HG03565 (cell line): ENCODE data around the gene KCNAB2.
A peak's percentile ranks its signal among the peaks of the same experiment; 100 is the strongest.
"Not testable (repeated sequence)": the region's sequence is repeated elsewhere in the genome, so short reads cannot be mapped to it uniquely, and the experiment has no call there.

ENCODE experiments used
- ATAC-seq: cut with Tn5 transposase; IDR thresholded peaks from one replicate; pipeline ENCODE4 v1.9.1; 2021; ENCODE audit warnings: mild to moderate bottlenecking, moderate library complexity; ENCODE audit not compliant: unreplicated experiment

Gene KCNAB2

GRCh38 chr1:6009120-6010040 lies 36.3 kb upstream of the KCNAB2 start:
- ATAC-seq = no peak

DNA sequence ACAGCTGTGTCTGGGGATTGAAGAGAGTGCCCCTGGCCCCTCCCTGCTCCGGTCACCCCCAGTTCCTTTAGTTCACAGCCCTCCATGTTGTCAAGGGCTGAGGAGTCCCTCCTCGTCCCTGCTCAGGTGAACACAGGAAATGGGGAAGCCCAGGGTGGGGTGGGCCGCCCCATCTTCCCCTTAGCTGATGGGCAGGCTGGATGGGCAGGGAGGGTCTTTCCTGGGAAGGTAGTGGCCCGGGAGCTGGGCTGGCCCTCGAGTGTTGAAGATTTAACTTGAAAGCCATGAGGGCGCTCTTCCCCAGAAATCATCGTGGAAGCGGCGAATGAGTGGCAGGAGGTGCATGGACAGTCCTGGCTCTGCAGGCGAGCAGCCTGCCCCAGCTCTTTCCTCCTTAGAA lies 35.1 kb upstream of the KCNAB2 start:
- no peak for ATAC-seq

GRCh38 chr1:6011161-6011945 lies 34.3 kb upstream of the KCNAB2 start:
- ATAC-seq = no peak

DNA sequence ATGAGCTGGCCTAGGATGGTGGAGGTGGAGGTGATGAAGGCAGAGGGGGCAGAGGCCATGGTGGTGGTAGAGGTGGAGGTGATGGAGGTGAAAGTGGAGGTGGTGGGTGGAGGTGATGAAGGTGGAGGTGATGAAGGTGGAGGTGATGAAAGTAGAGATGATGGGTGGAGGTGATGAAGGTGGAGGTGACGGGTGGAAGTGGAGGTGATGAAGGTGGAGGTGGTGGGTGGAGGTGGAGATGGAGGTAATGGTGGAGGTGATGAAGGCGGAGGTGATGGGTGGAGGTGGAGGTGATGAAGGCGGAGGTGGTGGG lies 33.8 kb upstream of the KCNAB2 start:
- no peak for ATAC-seq

GRCh38 chr1:6012529-6013318 lies 33.0 kb upstream of the KCNAB2 start:
- no peak for ATAC-seq

- no peak for ATAC-seq
Measured at GRCh38 chr1:6013491-6013890, 32.2 kb upstream of the KCNAB2 start.

DNA sequence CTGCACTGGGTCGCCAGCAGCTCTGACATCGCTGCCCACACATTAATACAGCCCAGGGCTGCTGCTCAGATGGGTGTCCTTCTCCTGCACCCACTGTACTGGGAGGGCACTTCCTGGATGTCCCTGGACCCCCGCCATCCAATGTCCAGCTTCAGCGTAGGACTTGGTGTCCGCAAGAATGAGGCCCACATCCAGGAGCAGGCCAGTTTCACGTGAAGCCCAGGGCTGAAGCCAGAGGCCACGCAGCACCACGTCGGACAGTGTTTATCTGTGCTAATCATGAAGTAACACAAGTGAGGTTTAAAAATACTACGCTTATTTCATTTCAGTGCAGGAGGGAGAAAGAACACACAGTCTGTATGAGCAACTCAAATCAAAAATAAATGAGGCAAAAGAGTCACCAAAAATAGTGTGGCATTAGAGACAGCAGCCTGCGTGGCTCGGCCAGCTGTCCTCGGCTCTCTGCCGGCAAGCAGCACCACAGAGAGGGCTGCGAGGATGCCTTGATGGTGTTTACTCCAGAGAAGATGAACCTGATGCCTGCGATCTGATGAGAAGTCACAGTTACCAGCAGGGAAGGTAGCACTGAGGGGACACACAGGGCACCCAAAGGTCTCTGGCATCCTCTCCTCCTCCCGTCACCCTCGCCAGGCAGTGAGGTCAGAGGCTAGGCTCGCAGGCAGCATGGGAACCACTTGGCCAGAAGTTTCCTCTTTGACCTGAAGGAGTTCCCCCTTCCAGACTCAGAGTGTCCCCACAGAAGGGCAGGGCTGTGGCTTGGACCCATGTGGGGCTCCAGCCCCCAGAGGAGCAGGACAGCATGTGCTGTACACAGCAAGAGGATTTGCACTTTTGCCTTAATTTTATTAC lies 31.3 kb upstream of the KCNAB2 start:
- ATAC-seq = no peak

DNA sequence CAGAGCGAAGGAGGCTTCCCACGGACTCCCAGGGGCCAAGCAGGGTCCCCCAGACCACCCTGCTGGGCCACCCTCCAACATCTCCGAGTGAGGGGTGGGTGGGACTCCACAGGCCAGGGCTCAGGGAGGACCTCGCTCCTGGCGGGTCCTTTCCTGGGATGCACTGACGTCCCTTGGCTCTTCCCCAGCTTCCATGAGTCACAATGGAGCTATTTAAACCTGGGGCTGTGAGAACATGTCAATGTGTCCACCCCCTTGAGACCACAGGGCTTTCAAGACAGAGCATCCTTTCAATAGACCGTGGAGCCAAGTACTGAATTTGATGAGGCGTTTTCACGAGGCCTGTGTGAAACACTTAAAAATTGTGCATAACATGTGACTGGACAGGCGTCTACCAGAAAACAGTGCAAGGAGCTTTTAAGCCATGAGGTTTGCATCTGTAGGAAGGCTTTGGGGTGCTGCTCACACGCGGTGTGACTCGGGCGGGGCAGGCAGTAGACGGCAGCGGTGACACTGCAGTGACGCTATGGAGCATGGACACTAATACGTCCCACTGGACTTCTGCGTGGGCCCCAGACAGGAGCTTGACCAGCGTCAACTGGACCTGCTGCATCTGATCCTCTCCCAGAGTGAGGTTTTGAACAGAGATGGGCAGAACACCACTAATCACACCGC lies 29.4 kb upstream of the KCNAB2 start:
- no peak for ATAC-seq

DNA sequence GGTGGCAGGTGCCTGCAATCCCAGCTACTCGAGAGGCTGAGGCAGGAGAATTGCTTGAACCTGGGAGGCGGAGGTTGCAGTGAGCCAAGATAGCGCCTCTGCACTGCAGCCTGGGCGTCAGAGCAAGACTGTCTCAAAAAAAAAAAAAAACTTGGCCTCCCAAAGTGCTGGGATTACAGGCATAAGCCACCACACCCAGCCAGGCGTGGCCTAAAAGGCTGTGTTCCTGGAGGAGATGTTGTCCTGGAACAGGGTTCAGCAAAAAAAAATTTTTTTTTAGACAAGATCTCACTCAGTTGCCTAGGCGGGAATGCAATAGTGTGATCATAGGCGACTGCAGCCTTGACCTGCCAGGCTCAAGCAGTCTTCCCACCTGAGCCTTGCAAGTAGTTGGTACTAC lies 28.0 kb upstream of the KCNAB2 start:
- not testable (repeated sequence) for ATAC-seq

GRCh38 chr1:6019166-6019845 lies 26.4 kb upstream of the KCNAB2 start:
- ATAC-seq = no peak

DNA sequence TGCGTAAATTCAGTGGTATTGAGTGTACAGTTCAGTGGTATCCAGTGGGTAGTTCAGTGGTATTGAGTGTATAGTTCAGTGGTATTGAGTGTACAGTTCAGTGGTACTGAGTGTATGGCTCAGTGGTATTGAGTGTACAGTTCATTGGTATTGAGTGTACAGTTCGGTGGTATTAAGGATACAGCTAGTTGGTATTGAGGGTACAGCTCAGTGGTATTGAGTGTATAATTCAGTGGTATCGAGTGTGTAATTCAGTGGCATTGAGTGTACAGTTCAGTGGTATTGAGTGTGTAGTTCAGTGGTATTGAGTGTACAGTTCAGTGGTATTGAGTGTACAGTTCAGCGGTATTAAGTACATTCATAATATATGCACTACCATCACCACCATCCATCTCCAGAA lies 23.5 kb upstream of the KCNAB2 start:
- no peak for ATAC-seq

DNA sequence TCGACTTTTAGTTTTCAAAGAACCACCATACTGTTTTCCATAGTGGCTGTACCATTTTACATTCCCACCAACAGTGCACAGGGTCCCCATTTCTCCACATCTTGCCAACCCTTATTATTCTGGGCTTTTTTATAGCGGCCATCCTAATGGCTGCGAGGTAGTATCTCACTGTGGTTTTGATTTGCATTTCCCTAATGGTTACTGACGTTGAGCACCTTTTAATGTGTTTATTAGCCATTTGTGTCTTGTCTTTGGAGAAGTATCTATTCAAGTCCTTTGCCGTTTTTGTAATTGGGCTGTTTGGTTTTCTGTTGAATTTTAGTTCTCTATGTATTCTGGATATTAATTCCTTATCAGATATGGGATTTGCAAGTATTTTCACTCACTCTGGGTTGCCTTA lies 22.3 kb upstream of the KCNAB2 start:
- ATAC-seq = no peak

DNA sequence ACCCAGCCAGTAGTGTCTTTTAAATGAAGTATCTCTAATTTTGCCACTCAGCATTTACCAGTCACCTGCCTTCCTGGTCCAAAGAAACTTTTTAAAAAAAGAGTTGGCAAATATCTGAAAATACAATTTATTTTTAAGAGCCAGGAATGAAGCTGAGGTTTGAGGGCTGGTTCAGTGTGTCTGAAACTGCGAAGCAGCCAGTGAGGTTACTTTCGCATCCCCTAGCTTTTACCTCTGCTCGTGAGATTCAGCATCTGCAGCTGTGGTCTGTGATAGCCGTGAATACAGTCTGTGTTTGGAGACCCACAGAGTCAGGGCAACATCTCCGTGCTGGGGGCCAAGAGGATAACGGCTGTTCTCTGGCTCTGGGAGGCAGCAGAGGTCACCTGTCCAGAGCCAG lies 21.3 kb upstream of the KCNAB2 start:
- no peak for ATAC-seq

- ATAC-seq = no peak
Measured at GRCh38 chr1:6025269-6026094, 20.2 kb upstream of the KCNAB2 start.

- ATAC-seq = peak; percentile 66
Measured at GRCh38 chr1:6026095-6026809, 19.4 kb upstream of the KCNAB2 start.

- no peak for ATAC-seq
Measured at GRCh38 chr1:6027591-6027990, 18.1 kb upstream of the KCNAB2 start.

GRCh38 chr1:6028042-6028850 lies 17.4 kb upstream of the KCNAB2 start:
- ATAC-seq = peak; percentile 23
